ENCODE data around the gene HBB. TPM values are rescaled to one million over a fixed set of nuclear protein-coding genes. Genes with fewer than 3 reads are reported as not detected.
"Not testable (repeated sequence)": the region's sequence is repeated elsewhere in the genome, so short reads cannot be mapped to it uniquely, and the experiment has no call there.

Gene HBB
- total and polyA plus RNA-seq, 4 donors, result 5.7 to 3,950 (median 50.2) TPM

GRCh38 chr11:5248498-5248897 lies 21.6 kb upstream of the HBB start:
- 79% methylated on average over 7 of the region's 7 CpGs for WGBS
- not testable (repeated sequence) for H3K27ac ChIP-seq (ENCODE audit: low read depth in 1 of 2, low read length in 2 of 2); H3K36me3 ChIP-seq (ENCODE audit: control insufficient read depth in 4 of 4, insufficient read depth in 3 of 4, low read depth in 1 of 4, low read length in 3 of 4); H3K9me3 ChIP-seq (ENCODE audit: control insufficient read depth in 4 of 4, low read length in 3 of 4); H3K4me1 ChIP-seq (ENCODE audit: control insufficient read depth in 4 of 4, insufficient read depth in 4 of 4, low read length in 3 of 4); H3K9ac ChIP-seq (ENCODE audit: low read depth in 1 of 2, low read length in 2 of 2); DNase-seq (ENCODE audit: low spot score); H3K4me3 ChIP-seq (ENCODE audit: low read depth in 1 of 3, low read length in 3 of 3)
- H3K27me3 ChIP-seq (ENCODE audit: control insufficient read depth in 4 of 4, insufficient read depth in 4 of 4, low read length in 3 of 4), result peaks cover 0 to 15% (median 0%) of the 10 kb centered on the region in 4 donors

DNA sequence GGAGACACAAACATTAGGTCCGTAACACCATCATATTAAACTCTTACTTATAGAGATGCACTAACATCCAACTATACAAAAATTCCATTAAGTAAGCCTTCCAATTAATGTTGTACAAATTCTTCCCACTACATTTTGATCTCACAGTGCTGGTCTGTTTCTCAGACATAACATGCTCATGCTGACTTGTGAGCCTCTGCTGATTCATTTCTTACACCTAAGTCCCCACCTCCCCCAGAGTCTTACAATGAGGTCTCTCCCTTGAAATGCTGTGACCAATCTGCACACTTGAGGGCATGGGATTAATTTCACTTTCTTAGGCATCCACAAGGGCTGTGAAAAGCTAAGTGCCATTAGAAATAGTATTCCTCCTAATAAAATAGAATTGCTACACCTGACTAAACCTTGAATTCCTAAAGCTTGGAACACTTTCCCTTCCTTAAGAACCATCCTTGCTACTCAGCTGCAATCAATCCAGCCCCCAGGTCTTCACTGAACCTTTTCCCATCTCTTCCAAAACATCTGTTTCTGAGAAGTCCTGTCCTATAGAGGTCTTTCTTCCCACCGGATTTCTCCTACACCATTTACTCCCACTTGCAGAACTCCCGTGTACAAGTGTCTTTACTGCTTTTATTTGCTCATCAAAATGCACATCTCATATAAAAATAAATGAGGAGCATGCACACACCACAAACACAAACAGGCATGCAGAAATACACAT lies 20.8 kb upstream of the HBB start:
- Histone ChIP-seq H3K4me3 (ENCODE audit: low read depth in 1 of 3, low read length in 3 of 3) (no peak overlapping the region), H3K27me3 (ENCODE audit: control insufficient read depth in 4 of 4, insufficient read depth in 4 of 4, low read length in 3 of 4) (peaks cover 0 to 14% (median 0%) of the 10 kb centered on the region in 4 donors), H3K9me3 (ENCODE audit: control insufficient read depth in 4 of 4, low read length in 3 of 4) (peaks cover 0 to 2% (median 0%) of the 10 kb centered on the region in 4 donors), H3K9ac (ENCODE audit: low read depth in 1 of 2, low read length in 2 of 2) (no peak overlapping the region), H3K27ac (ENCODE audit: low read depth in 1 of 2, low read length in 2 of 2) (no peak overlapping the region), H3K36me3 (ENCODE audit: control insufficient read depth in 4 of 4, insufficient read depth in 3 of 4, low read depth in 1 of 4, low read length in 3 of 4) (no peaks in the 10 kb centered on the region), H3K4me1 (ENCODE audit: control insufficient read depth in 4 of 4, insufficient read depth in 4 of 4, low read length in 3 of 4) (no peaks in the 10 kb centered on the region)
- TF ChIP-seq ZBTB33 (IDR thresholded peaks at IDR 0.05), result no peak
- TF ChIP-seq FOXA2 (IDR thresholded peaks at IDR 0.05), result no peak
- TF ChIP-seq RAD21 (IDR thresholded peaks at IDR 0.05), result no peak
- TF ChIP-seq ATF3 (IDR thresholded peaks at IDR 0.05), result no peak
- no peak for TF ChIP-seq EGR1 (IDR thresholded peaks at IDR 0.05; ENCODE audit: low read depth in 2 of 2)
- no peak for TF ChIP-seq GABPA (IDR thresholded peaks at IDR 0.05 in 1 of 2, conservative IDR thresholded peaks at IDR 0.05 in 1 of 2)
- no peak for TF ChIP-seq YY1 (IDR thresholded peaks at IDR 0.05)
- no peak for TF ChIP-seq HNF4A (conservative IDR thresholded peaks at IDR 0.05)
- TF ChIP-seq TAF1 (conservative IDR thresholded peaks at IDR 0.05), result no peak
- no peak for TF ChIP-seq SP1 (IDR thresholded peaks at IDR 0.05)
- TF ChIP-seq HNF4G (IDR thresholded peaks at IDR 0.05), result no peak
- no peak for TF ChIP-seq CTCF (IDR thresholded peaks at IDR 0.05; ENCODE audit: low read depth, low read length, missing input control)
- TF ChIP-seq NR2F2 (IDR thresholded peaks at IDR 0.05), result no peak
- TF ChIP-seq FOXA1 (IDR thresholded peaks at IDR 0.05), result no peak
- TF ChIP-seq, protein P1, sequence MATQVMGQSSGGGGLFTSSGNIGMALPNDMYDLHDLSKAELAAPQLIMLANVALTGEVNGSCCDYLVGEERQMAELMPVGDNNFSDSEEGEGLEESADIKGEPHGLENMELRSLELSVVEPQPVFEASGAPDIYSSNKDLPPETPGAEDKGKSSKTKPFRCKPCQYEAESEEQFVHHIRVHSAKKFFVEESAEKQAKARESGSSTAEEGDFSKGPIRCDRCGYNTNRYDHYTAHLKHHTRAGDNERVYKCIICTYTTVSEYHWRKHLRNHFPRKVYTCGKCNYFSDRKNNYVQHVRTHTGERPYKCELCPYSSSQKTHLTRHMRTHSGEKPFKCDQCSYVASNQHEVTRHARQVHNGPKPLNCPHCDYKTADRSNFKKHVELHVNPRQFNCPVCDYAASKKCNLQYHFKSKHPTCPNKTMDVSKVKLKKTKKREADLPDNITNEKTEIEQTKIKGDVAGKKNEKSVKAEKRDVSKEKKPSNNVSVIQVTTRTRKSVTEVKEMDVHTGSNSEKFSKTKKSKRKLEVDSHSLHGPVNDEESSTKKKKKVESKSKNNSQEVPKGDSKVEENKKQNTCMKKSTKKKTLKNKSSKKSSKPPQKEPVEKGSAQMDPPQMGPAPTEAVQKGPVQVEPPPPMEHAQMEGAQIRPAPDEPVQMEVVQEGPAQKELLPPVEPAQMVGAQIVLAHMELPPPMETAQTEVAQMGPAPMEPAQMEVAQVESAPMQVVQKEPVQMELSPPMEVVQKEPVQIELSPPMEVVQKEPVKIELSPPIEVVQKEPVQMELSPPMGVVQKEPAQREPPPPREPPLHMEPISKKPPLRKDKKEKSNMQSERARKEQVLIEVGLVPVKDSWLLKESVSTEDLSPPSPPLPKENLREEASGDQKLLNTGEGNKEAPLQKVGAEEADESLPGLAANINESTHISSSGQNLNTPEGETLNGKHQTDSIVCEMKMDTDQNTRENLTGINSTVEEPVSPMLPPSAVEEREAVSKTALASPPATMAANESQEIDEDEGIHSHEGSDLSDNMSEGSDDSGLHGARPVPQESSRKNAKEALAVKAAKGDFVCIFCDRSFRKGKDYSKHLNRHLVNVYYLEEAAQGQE (IDR thresholded peaks at IDR 0.05), result no peak
- TF ChIP-seq RXRA (IDR thresholded peaks at IDR 0.05), result no peak
- TF ChIP-seq JUND (IDR thresholded peaks at IDR 0.05), result no peak
- TF ChIP-seq, protein P2, sequence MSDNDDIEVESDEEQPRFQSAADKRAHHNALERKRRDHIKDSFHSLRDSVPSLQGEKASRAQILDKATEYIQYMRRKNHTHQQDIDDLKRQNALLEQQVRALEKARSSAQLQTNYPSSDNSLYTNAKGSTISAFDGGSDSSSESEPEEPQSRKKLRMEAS (IDR thresholded peaks at IDR 0.05), result no peak
- 78% methylated on average over 3 of the region's 3 CpGs for WGBS
- peak; percentile 39 for DNase-seq (ENCODE audit: low spot score)

All from liver (tissue), 9 donors.